DMS79 treated with DMSO at 0.1 percent for 48 hours (cell line): ENCODE measurements around the gene EIF4E3.
A peak's percentile ranks its signal among the peaks of the same experiment; 100 is the strongest.

Experiments
- DNase-seq: peaks from one replicate; lab custom pipeline; 2025; lab: John Stamatoyannopoulos, UW

The EIF4E3 gene

GRCh38 chr3:71723452-71724170 lies 1.6 kb downstream of the EIF4E3 start:
- DNase-seq, result no peak

GRCh38 chr3:71722693-71723092 lies 2.5 kb downstream of the EIF4E3 start:
- no peak for DNase-seq

- DNase-seq, result no peak
These were observed 3.5 kb downstream of the EIF4E3 start for GRCh38 chr3:71721651-71722157.

- no peak for DNase-seq
These were observed 4.2 kb downstream of the EIF4E3 start for GRCh38 chr3:71721002-71721401.

- no peak for DNase-seq
These were observed 7.1 kb downstream of the EIF4E3 start for GRCh38 chr3:71718072-71718471.

- DNase-seq, result no peak
These were observed 10.6 kb downstream of the EIF4E3 start for GRCh38 chr3:71714595-71714994.

- DNase-seq, result peak; percentile 88
These were observed 12.2 kb downstream of the EIF4E3 start for GRCh38 chr3:71713041-71713440.

GRCh38 chr3:71710906-71711494 lies 14.2 kb downstream of the EIF4E3 start:
- DNase-seq, result peak; percentile 23

- no peak for DNase-seq
These were observed 15.2 kb downstream of the EIF4E3 start for GRCh38 chr3:71709908-71710511.

GRCh38 chr3:71708476-71709105 lies 16.6 kb downstream of the EIF4E3 start:
- DNase-seq, result no peak

GRCh38 chr3:71707595-71707994 lies 17.6 kb downstream of the EIF4E3 start:
- DNase-seq, result no peak

- DNase-seq, result no peak
These were observed 19.5 kb downstream of the EIF4E3 start for GRCh38 chr3:71705681-71706080.

GRCh38 chr3:71704915-71705314 lies 20.3 kb downstream of the EIF4E3 start:
- DNase-seq, result no peak

GRCh38 chr3:71703797-71704196 lies 21.4 kb downstream of the EIF4E3 start:
- DNase-seq, result peak; percentile 77

GRCh38 chr3:71702131-71703024 lies 22.8 kb downstream of the EIF4E3 start:
- no peak for DNase-seq

GRCh38 chr3:71701251-71701762 lies 23.9 kb downstream of the EIF4E3 start:
- no peak for DNase-seq

- DNase-seq, result no peak
These were observed 30.2 kb downstream of the EIF4E3 start for GRCh38 chr3:71695000-71695482.

- no peak for DNase-seq
These were observed 30.7 kb downstream of the EIF4E3 start for GRCh38 chr3:71694358-71694999.

GRCh38 chr3:71693641-71694040 lies 31.6 kb downstream of the EIF4E3 start:
- DNase-seq, result no peak

- no peak for DNase-seq
These were observed 33.1 kb downstream of the EIF4E3 start for GRCh38 chr3:71692139-71692538.

GRCh38 chr3:71690341-71690841 lies 34.8 kb downstream of the EIF4E3 start:
- DNase-seq, result no peak
